ENCODE data around the gene SMARCD3.

DNA sequence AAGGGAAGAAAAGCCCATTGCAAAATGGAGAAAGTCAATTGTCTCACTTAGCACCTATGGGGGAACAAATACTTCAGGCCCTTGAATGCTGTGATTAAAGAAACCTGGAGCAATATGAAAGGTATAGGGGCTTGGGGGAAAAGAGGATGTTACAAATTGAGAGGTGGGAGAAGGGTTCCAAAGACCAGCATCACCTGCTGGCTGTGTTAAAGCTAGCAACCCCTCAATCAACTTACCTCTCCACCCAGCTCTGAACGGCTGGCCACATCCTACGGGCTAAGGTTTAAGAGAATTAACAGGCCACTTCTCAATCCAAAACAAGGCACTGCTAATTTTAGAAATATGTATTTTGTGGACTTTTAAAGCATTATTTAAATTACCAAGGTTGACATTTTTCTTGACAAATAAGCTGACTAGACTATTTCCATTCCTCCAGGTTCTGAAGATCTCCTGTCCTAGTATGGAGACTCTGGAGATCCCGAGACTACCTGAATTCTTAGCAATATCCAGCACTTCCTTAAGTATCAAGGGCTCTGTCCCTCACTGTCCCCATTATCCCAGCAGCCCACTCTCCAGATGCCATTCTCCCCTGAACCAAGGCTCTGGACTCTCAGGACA, 37.2 kb downstream of the SMARCD3 start:
- TF ChIP-seq, protein P1, sequence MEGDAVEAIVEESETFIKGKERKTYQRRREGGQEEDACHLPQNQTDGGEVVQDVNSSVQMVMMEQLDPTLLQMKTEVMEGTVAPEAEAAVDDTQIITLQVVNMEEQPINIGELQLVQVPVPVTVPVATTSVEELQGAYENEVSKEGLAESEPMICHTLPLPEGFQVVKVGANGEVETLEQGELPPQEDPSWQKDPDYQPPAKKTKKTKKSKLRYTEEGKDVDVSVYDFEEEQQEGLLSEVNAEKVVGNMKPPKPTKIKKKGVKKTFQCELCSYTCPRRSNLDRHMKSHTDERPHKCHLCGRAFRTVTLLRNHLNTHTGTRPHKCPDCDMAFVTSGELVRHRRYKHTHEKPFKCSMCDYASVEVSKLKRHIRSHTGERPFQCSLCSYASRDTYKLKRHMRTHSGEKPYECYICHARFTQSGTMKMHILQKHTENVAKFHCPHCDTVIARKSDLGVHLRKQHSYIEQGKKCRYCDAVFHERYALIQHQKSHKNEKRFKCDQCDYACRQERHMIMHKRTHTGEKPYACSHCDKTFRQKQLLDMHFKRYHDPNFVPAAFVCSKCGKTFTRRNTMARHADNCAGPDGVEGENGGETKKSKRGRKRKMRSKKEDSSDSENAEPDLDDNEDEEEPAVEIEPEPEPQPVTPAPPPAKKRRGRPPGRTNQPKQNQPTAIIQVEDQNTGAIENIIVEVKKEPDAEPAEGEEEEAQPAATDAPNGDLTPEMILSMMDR (conservative IDR thresholded peaks at IDR 0.05) = no peak
- TF ChIP-seq ZFX (IDR thresholded peaks at IDR 0.05) = no peak

All from C4-2B (cell line).